ENCODE measurements around the gene HSD17B14.
"Not testable (repeated sequence)": the region's sequence is repeated elsewhere in the genome, so short reads cannot be mapped to it uniquely, and the experiment has no call there.

Gene HSD17B14

DNA sequence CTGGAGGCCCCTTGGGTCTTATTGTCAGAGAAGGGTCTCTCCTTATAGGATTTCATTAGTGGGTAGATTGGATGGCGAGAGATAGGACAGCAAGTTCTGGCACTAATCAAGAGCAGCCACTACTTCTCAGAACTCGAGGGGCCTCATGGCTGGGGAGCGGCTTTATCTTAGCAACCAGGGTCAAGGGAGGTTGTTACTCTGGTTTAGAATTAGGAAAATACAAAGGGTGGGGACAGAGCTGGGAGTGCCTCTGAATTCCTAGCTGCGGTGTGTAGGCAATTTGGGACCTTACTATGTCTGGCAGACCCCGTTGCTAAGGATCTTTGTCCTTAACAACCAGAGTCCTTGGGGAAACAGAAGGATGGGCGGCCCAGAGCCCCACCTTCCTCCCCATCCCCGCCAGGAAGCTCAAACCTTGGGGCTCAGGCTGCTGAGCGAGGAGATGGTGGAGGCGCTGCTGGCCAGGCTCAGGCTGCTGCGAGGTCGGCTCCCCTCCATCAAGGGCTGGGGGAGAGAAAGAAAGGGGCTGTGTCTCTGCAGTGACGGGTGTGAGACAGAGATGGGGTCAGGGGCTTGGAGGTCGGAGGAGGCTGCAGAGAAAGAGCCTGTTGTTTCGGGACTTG lies 30.9 kb upstream of the HSD17B14 start:
- DNase-seq (ENCODE audit: low spot score): peak; percentile 6

DNA sequence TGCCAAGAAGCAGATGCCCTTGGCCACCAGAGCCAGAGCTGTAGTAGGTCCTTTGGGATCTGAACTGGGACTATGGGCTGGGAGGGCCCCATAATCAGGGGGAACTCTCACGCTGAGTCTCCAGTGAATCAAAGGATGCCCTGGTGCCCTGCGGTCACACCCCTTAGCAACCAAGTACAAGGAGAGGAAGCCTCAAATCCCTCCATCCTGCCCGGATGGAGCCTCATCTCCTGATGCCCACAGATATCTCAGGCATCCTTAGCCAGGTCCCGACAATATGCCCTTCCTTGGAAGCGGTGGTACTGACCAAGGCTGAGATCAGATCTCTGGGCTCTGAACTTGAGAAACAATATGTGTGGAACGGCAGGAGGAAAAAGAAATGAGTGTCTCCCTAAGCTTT lies 30.4 kb upstream of the HSD17B14 start:
- no peak for DNase-seq (ENCODE audit: low spot score)

DNA sequence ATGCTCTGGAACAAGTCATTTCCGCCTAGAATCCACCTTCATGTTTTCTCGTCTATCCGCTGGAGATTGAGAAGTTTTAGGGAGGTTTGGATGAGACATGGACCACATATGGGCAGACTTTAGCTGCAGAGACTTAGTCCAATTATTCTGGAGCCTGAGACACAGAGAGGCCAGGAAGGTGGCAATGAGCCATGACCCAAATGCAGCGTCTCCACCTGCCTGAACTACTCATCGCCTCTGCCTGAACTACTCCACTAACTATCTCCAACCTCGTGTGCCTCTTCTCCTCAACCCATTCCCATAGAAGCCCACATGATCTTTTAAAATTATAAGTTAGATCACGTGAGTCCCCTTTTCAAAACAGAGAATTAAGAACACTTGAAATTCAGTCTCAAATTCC lies 26.5 kb upstream of the HSD17B14 start:
- DNase-seq (ENCODE audit: low spot score): no peak

DNA sequence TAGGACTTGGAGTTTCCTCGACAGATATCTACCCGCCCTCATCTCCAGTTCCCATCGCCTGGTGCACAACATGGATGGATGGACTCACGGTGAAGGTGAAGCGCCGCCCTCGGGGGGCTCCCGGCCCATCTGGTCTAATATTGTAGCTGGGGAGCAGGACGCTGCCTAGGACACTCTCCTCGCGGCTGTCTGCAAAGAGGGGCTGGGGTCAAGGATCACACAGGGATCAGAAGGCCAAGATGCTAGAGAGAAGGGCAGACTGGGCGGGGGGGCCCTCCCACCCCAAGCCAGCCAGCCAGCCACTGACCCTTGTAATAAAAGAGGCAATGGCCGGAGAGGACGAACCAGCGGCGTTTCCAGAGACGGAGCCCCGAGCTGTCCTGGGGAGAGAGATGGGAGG lies 25.0 kb upstream of the HSD17B14 start:
- no peak for DNase-seq (ENCODE audit: low spot score)

DNA sequence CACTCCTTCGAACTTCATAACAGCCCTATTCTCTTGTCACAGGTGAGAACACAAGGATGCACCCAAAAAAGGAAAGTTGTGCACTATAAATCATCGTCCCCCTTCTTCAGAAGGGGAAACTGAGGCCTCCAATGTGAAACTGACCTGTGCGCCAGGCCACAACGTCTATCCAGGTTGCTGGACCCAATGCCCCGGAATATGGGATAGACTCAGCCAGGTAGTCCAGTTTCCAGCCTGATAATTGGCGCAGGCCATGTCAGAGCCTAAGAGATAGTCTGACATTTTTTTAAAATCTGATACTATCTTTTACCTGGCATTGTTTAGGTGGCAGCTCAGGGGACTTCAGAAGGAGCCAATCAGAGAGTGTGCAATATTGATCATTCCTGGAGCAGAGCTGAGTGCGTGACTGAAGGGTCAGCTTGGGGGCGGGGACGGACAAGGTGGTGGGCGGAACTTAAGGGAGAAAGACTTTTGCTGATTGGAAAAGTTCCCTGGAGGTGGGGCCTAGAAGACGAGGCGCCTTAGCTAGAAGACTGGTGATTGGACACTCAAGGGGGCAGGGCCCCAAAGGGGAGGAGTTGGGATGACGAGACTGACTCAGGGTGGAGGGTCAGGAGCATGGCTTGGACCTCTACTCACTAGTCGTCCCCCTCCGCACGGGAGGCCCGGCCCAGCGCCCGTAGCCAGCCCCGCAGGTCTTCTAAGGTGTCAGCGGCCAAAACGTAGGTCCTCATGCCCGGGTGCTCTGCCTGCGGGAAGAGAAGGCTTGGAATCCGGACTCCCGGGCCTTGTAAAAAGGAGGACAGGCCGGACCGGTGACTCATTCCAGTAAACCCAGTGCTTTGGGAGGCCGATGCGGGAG lies 23.7 kb upstream of the HSD17B14 start:
- no peak for DNase-seq (ENCODE audit: low spot score)

DNA sequence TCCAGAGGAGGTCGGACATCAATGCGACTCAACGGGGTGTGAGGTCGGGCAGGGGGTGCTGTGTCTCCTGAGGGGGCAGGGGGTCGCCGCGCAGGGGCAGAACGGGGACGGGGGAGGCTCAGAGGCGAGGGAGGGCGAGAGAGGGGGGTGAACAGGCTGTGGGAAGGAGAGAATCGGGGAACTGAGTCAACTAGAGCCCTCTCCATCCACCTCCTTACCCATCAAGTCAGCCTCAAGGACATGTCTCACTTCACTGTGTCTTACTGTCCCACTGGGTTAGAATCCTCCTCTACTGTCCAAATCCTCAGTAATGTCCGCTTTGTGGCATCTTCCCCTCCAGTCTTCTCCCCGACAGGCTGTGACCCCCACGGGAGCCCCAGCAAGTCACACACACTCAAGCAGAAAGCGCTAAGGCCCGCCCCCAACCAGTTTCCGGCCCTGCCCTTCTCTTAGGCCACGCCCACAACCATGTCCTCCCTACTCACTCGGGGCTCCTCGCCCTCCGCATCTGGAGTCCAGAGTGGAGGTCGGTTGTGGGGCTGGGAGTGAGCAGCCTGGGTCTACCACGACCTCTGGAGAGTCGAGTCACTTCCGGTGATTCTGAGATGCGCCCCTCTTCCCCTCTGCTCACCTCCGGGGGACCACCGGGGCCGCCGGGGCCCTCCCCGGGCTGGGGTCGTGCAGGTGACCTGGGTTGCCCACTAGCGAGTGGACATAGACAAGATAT lies 22.9 kb upstream of the HSD17B14 start:
- DNase-seq (ENCODE audit: low spot score): no peak

DNA sequence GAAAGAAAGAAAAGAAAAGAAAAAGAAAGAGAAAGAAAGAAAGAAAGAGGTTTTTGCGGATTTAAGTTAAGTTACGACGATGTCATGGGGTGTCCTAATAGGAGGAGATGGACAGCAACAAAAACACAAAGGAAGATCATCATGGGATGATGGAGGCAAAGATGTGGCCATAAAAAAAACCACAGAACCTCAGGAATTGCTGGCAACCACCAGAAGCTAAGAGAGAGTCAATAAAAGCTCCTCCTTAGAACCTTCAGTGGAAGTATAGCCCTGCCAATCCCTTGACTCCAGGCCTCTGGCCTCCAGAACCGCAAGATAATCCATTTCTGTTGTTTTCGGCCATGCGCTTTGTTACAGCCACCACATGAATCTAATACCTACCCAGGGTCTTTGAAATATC lies 20.6 kb upstream of the HSD17B14 start:
- peak; percentile 23 for DNase-seq (ENCODE audit: low spot score)

DNA sequence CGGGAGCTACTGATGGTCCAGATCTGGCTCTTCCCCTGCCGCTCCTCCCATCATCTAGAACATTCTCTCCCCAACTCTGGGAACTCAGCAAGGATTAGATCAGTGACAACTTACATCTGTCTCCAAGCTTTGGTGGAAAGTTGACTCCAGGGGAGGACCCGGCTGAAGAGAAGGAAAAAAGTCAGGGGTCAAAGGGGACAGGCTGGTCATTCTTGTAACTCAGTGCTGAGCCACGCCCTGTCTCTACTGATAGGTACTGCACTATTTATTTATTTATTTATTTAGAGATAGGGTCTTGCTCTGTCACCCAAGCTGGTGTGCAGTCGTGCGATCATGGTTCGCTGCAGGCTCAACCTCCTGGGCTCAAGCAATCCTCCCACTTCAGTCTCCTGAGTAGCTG lies 17.8 kb upstream of the HSD17B14 start:
- DNase-seq (ENCODE audit: low spot score): no peak

DNA sequence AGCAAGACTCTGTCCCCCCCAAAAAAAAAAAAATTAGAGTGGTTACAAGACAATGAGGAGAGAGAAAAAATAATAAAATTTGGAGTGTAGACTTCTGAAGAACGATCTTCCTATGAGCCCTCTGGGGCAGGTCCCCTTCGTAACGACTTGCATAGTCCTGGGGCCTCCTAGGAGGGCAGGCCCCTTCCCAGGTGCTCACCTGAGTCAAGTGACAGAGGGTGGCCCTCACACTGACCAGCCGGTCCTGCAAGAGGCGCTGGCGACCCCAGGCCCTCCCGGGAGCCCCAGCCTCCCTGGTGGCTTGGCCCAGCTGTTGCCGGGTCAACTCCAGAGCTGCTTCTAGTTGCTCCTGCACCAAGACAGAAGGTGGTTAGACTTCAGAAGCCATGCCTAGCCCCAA lies 17.2 kb upstream of the HSD17B14 start:
- no peak for DNase-seq (ENCODE audit: low spot score)

DNA sequence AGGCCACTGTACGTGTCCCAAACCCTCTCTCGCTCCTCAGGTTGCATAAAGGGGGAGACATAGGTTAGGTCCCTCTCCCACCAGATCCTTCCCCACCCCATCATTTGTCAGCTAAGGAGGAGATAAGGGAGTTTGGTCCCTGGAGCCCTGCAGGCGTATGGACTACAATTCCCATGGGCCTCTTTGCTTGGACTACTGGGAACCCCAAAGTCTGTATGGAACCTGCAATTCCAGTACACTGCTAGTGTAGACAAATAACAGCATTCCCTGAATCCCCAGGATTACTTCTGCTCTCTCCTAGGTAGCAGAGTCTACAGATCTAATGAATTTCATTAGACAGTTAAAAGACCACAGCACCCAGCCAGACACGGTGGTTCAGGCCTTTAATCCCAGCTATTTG lies 16.0 kb upstream of the HSD17B14 start:
- no peak for DNase-seq (ENCODE audit: low spot score)

DNA sequence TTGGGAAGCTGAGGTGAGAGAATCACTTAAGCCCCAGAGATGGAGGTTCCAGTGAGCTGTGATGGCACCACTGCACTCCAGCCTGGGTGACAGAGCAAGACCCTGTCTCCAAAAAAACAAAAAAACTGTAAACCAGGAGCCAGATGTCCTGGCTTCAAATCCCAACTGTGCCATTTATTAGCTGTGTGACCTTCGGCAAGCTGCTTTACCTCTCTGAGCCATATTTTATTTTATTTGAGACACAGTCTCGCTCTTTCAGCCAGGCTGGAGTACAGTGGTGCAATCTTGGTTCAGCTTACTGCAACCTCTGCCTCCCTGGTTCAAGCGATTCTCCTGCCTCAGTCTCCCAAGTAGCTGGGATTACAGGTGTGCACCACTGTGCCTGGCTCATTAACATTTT lies 10.4 kb upstream of the HSD17B14 start:
- not testable (repeated sequence) for DNase-seq (ENCODE audit: low spot score)

DNA sequence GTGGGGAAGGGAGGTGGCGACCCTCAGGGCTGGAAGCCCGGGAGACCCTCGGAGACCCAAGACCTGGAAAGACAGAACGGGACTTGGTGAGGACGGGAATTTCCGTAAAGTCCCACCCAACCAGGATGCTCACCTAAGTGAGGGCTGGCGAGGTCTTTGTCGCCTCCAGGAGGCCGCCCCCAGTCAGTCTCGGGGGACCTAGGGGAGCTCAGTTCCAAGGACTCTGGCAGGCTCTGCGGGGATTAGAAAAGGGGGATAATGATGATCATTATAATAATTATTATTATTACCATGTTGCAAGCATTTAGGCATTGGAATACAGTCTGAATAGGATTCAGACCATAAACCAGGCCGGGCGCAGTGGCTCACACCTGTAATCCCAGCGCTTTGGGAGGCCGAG lies 9.1 kb upstream of the HSD17B14 start:
- no peak for DNase-seq (ENCODE audit: low spot score)

DNA sequence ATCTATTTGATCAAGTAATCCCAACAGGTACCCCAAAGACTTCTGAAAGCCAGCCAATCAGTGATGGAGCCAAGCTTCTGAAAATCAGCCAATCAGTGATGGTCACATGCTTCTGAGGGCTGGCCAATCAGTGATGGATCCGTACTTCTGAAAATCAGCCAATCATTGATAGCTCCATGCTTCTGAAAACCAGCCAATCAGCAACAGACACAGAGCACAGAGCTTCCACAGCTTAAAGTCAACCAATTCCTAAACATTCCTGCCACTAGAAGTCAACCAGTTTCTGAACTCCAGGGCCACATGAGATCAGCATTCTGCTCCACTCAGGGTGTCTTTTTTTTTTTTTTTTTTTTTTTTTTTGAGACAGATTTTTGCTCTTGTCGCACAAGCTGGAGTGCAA lies 8.2 kb upstream of the HSD17B14 start:
- DNase-seq (ENCODE audit: low spot score): peak; percentile 58

DNA sequence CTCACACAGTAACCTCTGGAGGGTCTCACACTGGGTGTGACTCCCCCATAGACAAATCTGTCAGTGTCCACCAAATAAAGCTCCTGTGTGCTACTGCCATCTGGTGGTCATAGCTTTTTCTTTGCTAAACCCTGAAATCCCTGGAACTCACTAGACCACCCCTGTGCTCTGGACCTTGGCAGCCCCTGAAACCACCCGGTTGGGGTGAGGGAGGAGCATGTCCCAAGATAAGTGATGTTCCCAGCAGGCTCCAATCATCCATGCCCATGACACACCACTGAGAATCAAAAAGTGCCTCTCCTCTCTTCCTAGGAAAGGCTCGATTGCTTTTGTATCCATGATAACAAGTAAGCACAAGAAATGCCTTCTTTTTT lies 6.5 kb upstream of the HSD17B14 start:
- peak; percentile 64 for DNase-seq (ENCODE audit: low spot score)

DNA sequence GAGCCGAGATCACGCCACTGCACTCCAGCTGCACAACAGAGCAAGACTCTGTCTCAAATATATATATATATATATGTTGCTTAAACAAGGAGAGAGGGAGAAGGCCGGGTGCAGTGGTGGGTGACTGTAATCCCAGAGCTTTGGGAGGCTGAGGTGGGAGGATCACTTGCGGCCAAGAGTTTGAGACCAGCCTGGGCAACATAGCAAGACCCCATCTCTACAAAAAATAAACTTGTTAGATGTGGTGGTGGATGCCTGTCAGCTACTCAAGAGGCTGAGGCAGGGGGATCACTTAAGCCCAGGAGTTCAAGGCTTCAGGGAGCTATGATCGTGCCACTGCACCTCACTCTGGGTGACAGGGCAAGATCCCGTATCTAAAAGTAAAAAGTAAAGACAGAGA lies 5.3 kb upstream of the HSD17B14 start:
- DNase-seq (ENCODE audit: low spot score): no peak

DNA sequence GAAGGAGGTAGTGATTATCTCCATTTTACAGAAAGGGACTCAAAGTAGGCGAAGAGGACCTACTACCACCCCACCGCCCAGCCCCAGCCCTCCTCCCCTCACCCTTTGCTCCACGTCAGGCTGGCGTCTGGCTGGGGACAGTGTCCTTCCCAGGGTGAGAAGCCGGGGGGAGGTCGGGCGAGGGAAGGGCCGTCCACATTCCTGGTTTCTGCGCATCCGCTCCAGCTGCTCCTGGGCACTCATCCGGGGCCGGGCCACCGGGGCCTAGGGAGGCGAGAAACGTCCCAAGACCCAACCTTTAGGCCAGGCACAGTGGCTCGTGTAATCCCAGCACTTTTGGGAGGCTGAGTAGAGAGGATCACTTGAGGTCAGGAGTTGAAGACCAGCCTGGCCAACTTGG lies 4.8 kb upstream of the HSD17B14 start:
- no peak for DNase-seq (ENCODE audit: low spot score)

DNA sequence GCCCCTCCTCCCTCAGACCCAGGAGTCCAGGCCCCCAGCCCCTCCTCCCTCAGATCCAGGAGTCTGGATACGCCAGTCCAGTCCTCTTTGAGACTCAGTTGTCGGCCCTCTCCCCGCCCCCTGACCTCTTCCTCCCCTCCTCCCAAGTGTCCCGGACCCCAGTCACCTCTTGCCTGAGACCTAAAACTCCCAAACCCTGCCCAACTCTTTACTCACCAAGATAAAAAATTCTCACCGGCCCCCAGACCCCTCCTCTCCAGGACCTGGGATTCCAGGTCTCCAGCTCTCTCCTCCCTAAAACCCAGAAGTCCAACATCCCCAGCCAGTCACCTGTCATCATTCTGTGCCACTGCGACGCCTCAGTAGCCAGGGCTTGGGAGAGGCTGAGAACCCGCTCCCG lies 1.4 kb upstream of the HSD17B14 start:
- DNase-seq (ENCODE audit: low spot score): no peak

DNA sequence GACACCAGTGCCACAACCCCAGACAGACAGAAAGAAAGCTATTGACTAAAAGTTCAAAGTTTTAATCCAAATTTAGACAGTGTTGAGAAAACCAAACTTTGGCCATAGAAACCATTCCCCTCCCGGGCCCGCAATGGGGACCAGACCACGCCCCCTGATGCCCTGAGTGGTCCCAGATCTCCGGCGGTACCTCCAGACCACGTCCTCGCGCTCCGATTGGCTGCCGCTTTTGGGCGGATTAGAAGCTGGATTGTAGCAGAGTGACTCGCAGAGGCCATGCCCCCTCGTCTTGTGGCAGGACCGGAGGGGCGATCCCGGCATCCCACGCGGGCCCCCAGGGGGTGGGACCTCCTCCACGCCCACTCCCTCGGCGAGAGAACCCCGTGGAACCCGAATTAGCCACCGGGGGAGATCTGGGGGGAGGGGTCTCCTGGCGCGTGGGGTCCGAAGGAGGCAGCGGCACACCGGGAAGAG lies 797 bp upstream of the HSD17B14 start:
- peak; percentile 63 for DNase-seq (ENCODE audit: low spot score)

DNA sequence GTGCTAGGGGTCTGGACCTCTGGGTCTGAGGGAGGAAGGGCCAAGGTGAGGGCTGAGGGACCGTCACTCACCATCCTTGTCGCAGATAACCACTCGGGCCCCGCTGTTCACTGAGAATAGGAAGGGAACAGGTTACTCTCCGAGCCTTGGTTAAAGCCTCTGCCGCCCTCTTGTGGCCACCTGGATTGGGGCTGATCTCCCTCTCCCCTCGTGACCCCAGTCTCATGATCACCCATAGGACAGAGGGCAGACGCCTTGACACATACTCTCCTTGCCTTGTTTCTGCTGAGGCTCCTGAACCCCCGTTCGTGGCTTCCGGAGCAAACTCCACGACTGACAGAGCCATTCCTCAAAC lies 580 bp downstream of the HSD17B14 start:
- peak; percentile 90 for DNase-seq (ENCODE audit: low spot score)

DNA sequence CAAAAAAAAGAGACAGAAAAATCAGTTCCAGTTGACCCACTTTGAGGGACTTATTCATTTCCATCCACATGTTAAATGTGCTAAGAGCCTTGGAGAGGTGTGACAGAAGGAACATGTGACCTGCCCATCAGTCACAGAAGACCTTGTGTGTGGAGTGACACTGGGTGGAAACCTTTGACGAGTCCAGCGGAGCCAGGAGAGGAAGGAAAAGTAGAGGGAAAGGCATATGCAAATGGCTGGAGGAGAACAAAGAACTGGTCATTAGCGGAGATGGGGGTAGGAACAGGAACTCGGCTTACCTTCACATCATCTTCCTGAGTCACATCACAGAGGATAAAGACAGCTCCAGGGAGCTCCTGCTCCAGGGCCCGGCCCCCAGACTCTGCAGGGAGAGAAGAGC lies 2.3 kb downstream of the HSD17B14 start:
- DNase-seq (ENCODE audit: low spot score): no peak

DNA sequence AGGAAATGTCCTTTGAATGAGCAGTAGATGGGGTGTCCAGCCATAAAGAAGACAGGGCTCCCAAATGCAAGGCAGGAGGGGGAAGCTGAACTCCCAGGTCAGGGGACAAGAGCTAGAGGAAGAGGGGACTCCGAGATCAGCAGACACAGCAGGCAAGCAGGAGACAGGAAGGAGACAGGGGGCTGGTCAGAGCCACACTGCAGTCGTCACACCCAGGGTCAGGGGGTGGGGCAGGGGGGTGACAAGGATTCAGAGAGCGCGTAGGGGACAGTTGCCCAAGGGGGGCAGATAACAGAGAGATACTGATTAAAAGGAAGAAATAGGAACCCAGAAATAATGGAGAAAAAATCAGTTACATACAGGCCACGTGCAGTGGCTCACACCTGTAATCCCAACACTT lies 3.2 kb downstream of the HSD17B14 start:
- DNase-seq (ENCODE audit: low spot score): no peak

DNA sequence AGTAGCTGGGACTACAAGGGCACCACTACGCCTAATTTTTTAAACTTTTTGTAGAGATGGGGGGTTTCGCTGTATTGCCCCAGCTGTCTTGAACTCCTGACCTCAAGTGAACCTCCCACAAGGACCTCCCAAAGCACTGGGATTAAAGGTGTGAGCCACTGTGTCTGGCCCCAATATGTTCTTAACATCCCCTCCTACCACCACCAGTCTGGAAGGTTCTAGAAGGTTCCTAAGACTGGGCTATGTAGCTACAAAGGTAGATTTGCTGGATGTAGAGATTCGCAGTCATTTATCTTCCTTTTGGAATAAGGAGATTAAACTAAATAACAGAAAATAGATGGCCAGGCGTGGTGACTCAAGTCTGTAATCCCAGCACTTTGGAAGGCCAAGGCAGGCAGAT lies 5.3 kb downstream of the HSD17B14 start:
- DNase-seq (ENCODE audit: low spot score): no peak

DNA sequence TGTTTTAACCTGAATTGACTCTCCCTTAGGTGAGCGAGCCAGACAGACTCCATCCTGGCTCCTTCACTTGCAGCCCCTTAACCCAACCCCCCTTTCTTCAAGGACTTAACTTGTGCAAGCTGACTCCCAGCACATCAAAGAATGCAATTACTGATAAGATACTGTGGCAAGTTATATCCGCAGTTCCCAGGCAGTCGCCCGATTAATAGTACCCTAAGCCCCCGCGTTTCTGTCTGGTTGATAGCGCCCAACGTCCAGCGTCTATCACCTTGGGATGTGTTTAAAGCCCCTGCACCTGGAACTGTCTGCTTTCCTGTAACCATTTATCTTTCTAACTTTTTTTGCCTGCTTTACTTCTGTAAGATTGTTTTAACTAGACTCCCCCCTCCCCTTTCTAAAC lies 6.2 kb downstream of the HSD17B14 start:
- DNase-seq (ENCODE audit: low spot score): no peak

Data from GM03348 (cell line).